HG03469 (cell line): ENCODE data around the gene MYOCD.

Experiments
- ATAC-seq: cut with Tn5 transposase; IDR thresholded peaks from one replicate; pipeline ENCODE4 v1.9.1; 2021; ENCODE audit warnings: mild to moderate bottlenecking, moderate library complexity, moderate number of reproducible peaks; ENCODE audit not compliant: unreplicated experiment

The MYOCD gene

GRCh38 chr17:12693640-12694039, 27.9 kb downstream of the MYOCD start:
- ATAC-seq = no peak

- ATAC-seq = no peak
Measured at GRCh38 chr17:12706070-12706469, 40.4 kb downstream of the MYOCD start.

- no peak for ATAC-seq
Measured at GRCh38 chr17:12709063-12709462, 43.4 kb downstream of the MYOCD start.

- ATAC-seq = no peak
Measured at GRCh38 chr17:12712415-12712814, 46.7 kb downstream of the MYOCD start.

GRCh38 chr17:12712941-12713340, 47.3 kb downstream of the MYOCD start:
- ATAC-seq = no peak

GRCh38 chr17:12719948-12720347, 54.3 kb downstream of the MYOCD start:
- no peak for ATAC-seq

GRCh38 chr17:12721581-12721980, 55.9 kb downstream of the MYOCD start:
- ATAC-seq = no peak

- no peak for ATAC-seq
Measured at GRCh38 chr17:12722282-12722681, 56.6 kb downstream of the MYOCD start.

GRCh38 chr17:12726131-12726530, 60.4 kb downstream of the MYOCD start:
- ATAC-seq = no peak

GRCh38 chr17:12727076-12727760, 61.5 kb downstream of the MYOCD start:
- no peak for ATAC-seq

- ATAC-seq = no peak
Measured at GRCh38 chr17:12727881-12728280, 62.2 kb downstream of the MYOCD start.

GRCh38 chr17:12729086-12729485, 63.4 kb downstream of the MYOCD start:
- ATAC-seq = no peak

GRCh38 chr17:12730421-12730820, 64.7 kb downstream of the MYOCD start:
- ATAC-seq = no peak

GRCh38 chr17:12730931-12731521, 65.3 kb downstream of the MYOCD start:
- no peak for ATAC-seq

- ATAC-seq = no peak
Measured at GRCh38 chr17:12731839-12732238, 66.1 kb downstream of the MYOCD start.

GRCh38 chr17:12732366-12732765, 66.7 kb downstream of the MYOCD start:
- ATAC-seq = no peak

GRCh38 chr17:12734926-12735325, 69.2 kb downstream of the MYOCD start:
- no peak for ATAC-seq

- ATAC-seq = no peak
Measured at GRCh38 chr17:12735517-12735916, 69.8 kb downstream of the MYOCD start.

- ATAC-seq = no peak
Measured at GRCh38 chr17:12736526-12736925, 70.8 kb downstream of the MYOCD start.

- ATAC-seq = no peak
Measured at GRCh38 chr17:12737740-12738469, 72.2 kb downstream of the MYOCD start.

GRCh38 chr17:12738624-12739023, 72.9 kb downstream of the MYOCD start:
- ATAC-seq = no peak

- ATAC-seq = no peak
Measured at GRCh38 chr17:12739500-12739899, 73.8 kb downstream of the MYOCD start.
